CD14-positive monocyte (primary cell): Measurements from ENCODE around the gene CFL1. TPM values are rescaled to one million over a fixed set of nuclear protein-coding genes. Genes with fewer than 3 reads are reported as not detected.

Experiments
- DNase-seq, 3 donors: peaks; one replicate each; pipeline ENCODE4 v3.0.0-alpha.2; 2011 to 2022
- H2AFZ ChIP-seq: 2 replicates; pipeline ENCODE4 v1.6.0; 2012; ENCODE audit warnings: mild to moderate bottlenecking, low read depth, low read length, inconsistent platforms; ENCODE audit not compliant: insufficient read depth, poor library complexity, severe bottlenecking
- H3K27ac ChIP-seq, 2 donors: 1 replicate in 1 of 2; 2 replicates in 1 of 2; pipeline ENCODE4 v1.5.1; 2012 to 2013; ENCODE audit warnings: low read length in 2 of 2, control low read depth in 1 of 2, inconsistent platforms in 1 of 2, low read depth in 1 of 2, mild to moderate bottlenecking in 1 of 2
- H3K27me3 ChIP-seq, 2 donors: one replicate each; pipeline versions ENCODE4 v1.6.0 to v1.6.1; 2011 to 2013; ENCODE audit warnings: low read length in 2 of 2; ENCODE audit not compliant: control insufficient read depth in 2 of 2, insufficient read depth in 2 of 2
- H3K36me3 ChIP-seq, 2 donors: replicated peaks in 1 of 2; 1 replicate in 1 of 2; 2 replicates in 1 of 2; pipeline versions ENCODE4 v1.5.1 to v1.6.1; 2012 to 2013; ENCODE audit warnings: low read length in 2 of 2, control low read depth in 1 of 2, inconsistent platforms in 1 of 2, mild to moderate bottlenecking in 1 of 2; ENCODE audit not compliant: insufficient read depth in 2 of 2, control insufficient read depth in 1 of 2
- H3K4me1 ChIP-seq, 2 donors: 1 replicate in 1 of 2; 2 replicates in 1 of 2; pipeline versions ENCODE4 v1.5.1 to v1.6.1; 2012 to 2013; ENCODE audit warnings: low read length in 2 of 2, control low read depth in 1 of 2, inconsistent platforms in 1 of 2, mild to moderate bottlenecking in 1 of 2, moderate library complexity in 1 of 2; ENCODE audit not compliant: insufficient read depth in 2 of 2, control insufficient read depth in 1 of 2
- H3K4me2 ChIP-seq: replicated peaks from 2 replicates; pipeline ENCODE3; 2012; ENCODE audit warnings: low read length, moderate library complexity, mild to moderate bottlenecking; ENCODE audit not compliant: poor library complexity, severe bottlenecking; ENCODE audit errors: extremely low read depth
- H3K4me3 ChIP-seq, 3 experiments: fragments of 200-600 bp in 1 of 3; sonication (generic) in 1 of 3; replicated peaks in 1 of 3; 1 replicate in 2 of 3; 2 replicates in 1 of 3; pipeline ENCODE4 v1.5.1; 2011 to 2013; ENCODE audit warnings: low read length in 3 of 3, mild to moderate bottlenecking in 3 of 3, control low read depth in 2 of 3, low read depth in 2 of 3, inconsistent platforms in 1 of 3, moderate library complexity in 1 of 3
- H3K79me2 ChIP-seq: 2 replicates; pipeline ENCODE4 v1.6.0; 2012; ENCODE audit warnings: mild to moderate bottlenecking, control low read depth, inconsistent platforms, low read length, moderate library complexity; ENCODE audit not compliant: insufficient read depth
- H3K9ac ChIP-seq: 2 replicates; pipeline ENCODE4 v1.6.0; 2017; ENCODE audit warnings: low read length, mild to moderate bottlenecking; ENCODE audit not compliant: insufficient read depth, poor library complexity, severe bottlenecking
- H3K9me3 ChIP-seq, 2 donors: replicated peaks in 1 of 2; 1 replicate in 1 of 2; 2 replicates in 1 of 2; pipeline versions ENCODE4 v1.5.1 to v1.6.1; 2012 to 2013; ENCODE audit warnings: low read length in 2 of 2, control low read depth in 1 of 2; ENCODE audit not compliant: control insufficient read depth in 1 of 2, insufficient read depth in 1 of 2
- H4K20me1 ChIP-seq: 2 replicates; pipeline ENCODE4 v1.6.0; 2012; ENCODE audit warnings: mild to moderate bottlenecking, low read length, control low read depth, moderate library complexity; ENCODE audit not compliant: insufficient read depth
- H3K27ac Mint-ChIP-seq, 7 donors: one replicate each; pipeline ENCODE4 v1.8.0; 2020; ENCODE audit warnings: mild to moderate bottlenecking in 7 of 7, mixed read lengths in 7 of 7, moderate library complexity in 6 of 7, inconsistent platforms in 2 of 7
- H3K27me3 Mint-ChIP-seq, 3 donors: one replicate each; pipeline ENCODE4 v1.8.0; 2021 to 2022; ENCODE audit warnings: low read depth in 3 of 3, mild to moderate bottlenecking in 3 of 3, mixed read lengths in 3 of 3, moderate library complexity in 3 of 3, inconsistent platforms in 1 of 3
- H3K36me3 Mint-ChIP-seq, 2 donors: one replicate each; pipeline ENCODE4 v1.8.0; 2020; ENCODE audit warnings: mixed read lengths in 2 of 2, inconsistent platforms in 1 of 2, mild to moderate bottlenecking in 1 of 2
- H3K4me1 Mint-ChIP-seq: one replicate; pipeline ENCODE4 v1.8.0; 2020; ENCODE audit warnings: mild to moderate bottlenecking, mixed read lengths
- H3K4me3 Mint-ChIP-seq, 2 donors: one replicate each; pipeline ENCODE4 v1.8.0; 2020; ENCODE audit warnings: mild to moderate bottlenecking in 2 of 2, mixed read lengths in 2 of 2, moderate library complexity in 1 of 2
- H3K9me3 Mint-ChIP-seq, 7 donors: one replicate each; pipeline ENCODE4 v1.8.0; 2020 to 2022; ENCODE audit warnings: mixed read lengths in 7 of 7, mild to moderate bottlenecking in 6 of 7, moderate library complexity in 6 of 7, inconsistent platforms in 2 of 7
- CTCF ChIP-seq: fragments of 200-600 bp; IDR thresholded peaks from one replicate; pipeline ENCODE4 v1.8.0; 2022; ENCODE audit warnings: antibody characterized with exemption, mild to moderate bottlenecking
- WGBS: methylation state at CpG from one replicate; pipeline ENCODE4 v1.1.5; 2013; ENCODE audit warnings: missing lambda C conversion rate; ENCODE audit not compliant: insufficient coverage; 5-methylcytosine and 5-hydroxymethylcytosine counted together
- intact Hi-C, 2 donors: fragments of 100-400 bp; cut with micrococcal nuclease; formaldehyde crosslinking; loops; one replicate each; pipeline versions ENCODE4 v1.15.0 to v1.15.1; 2023
- polyA plus RNA-seq, 3 donors: library from polyadenylated mRNA; depleted of rRNA in 1 of 3; unstranded in 2 of 3; stranded (reverse) in 1 of 3; fragments of 300-500 nt in 2 of 3; fragments of >200 nt in 1 of 3; fragmentation: Illumina TruSeq in 2 of 3; gene quantifications; 1 replicate in 2 of 3; 2 replicates in 1 of 3; pipeline ENCODE4 v1.2.3, GENCODE V29; 2012 to 2021

Gene CFL1
- polyA plus RNA-seq, 3 donors: 1,281 to 2,233 (median 1,889) TPM

GRCh38 chr11:65899356-65900124, 41.6 kb upstream of the CFL1 start:
- peaks cover 0 to 5% of the 10 kb centered on the region in 2 donors for H3K36me3 ChIP-seq
- peak; percentile 77 to 88 (median 80) for DNase-seq
- H3K9ac ChIP-seq: peak overlapping the region; percentile 86
- Mint-ChIP-seq H3K27ac (peak overlapping the region; percentile 60 to 92 (median 90)), H3K36me3 (peaks cover 11 to 14% of the 10 kb centered on the region in 2 donors), H3K4me1 (peaks cover 16% of the 10 kb centered on the region), H3K27me3 (peaks cover 0 to 5% (median 4%) of the 10 kb centered on the region in 3 donors), H3K9me3 (no peaks in the 10 kb centered on the region), H3K4me3 (peak overlapping the region; percentile 85 to 86)
- H3K4me2 ChIP-seq: peak overlapping the region; percentile 96
- peaks cover 24 to 31% of the 10 kb centered on the region in 2 donors for H3K4me1 ChIP-seq
- peaks cover 11% of the 10 kb centered on the region for H3K79me2 ChIP-seq
- WGBS: 3% methylated on average over 71 of the region's 78 CpGs
- peak overlapping the region; percentile 36 to 84 for H3K27ac ChIP-seq
- intact Hi-C loops: loop anchor here in 1 of 2 donors (1.0 to 2.0 kb wide), 2 partner anchors 9 to 19 kb away; partner anchors contain the start of genes C11orf68, CCDC85B and DRAP1
- peak overlapping the region; percentile 60 to 92 (median 85) for H3K4me3 ChIP-seq
- no peaks in the 10 kb centered on the region for H3K27me3 ChIP-seq
- no peak overlapping the region for H2AFZ ChIP-seq
- no peak for TF ChIP-seq CTCF
- peaks cover 5% of the 10 kb centered on the region for H4K20me1 ChIP-seq
- no peaks in the 10 kb centered on the region for H3K9me3 ChIP-seq

- Histone ChIP-seq H3K4me1 (peaks cover 31 to 39% of the 10 kb centered on the region in 2 donors), H3K27me3 (no peaks in the 10 kb centered on the region), H3K4me2 (peak overlapping the region; percentile 96), H3K4me3 (peak overlapping the region; percentile 60 to 92 (median 85)), H4K20me1 (peaks cover 5% of the 10 kb centered on the region), H3K27ac (peak overlapping the region in 1 of 2 donors; percentile 84), H2AFZ (no peak overlapping the region), H3K9me3 (no peaks in the 10 kb centered on the region), H3K79me2 (peaks cover 11% of the 10 kb centered on the region), H3K36me3 (peaks cover 0 to 5% of the 10 kb centered on the region in 2 donors), H3K9ac (peak overlapping the region; percentile 86)
- peaks cover 0 to 3% (median 3%) of the 10 kb centered on the region in 3 donors for H3K27me3 Mint-ChIP-seq
- peaks cover 11 to 14% of the 10 kb centered on the region in 2 donors for H3K36me3 Mint-ChIP-seq
- H3K4me1 Mint-ChIP-seq: peaks cover 23% of the 10 kb centered on the region
- intact Hi-C loops: no loop called here
- H3K9me3 Mint-ChIP-seq: no peaks in the 10 kb centered on the region
- peak overlapping the region; percentile 74 to 95 (median 81) for H3K27ac Mint-ChIP-seq
- no peak for DNase-seq
- peak overlapping the region; percentile 84 to 86 for H3K4me3 Mint-ChIP-seq
- TF ChIP-seq CTCF: no peak
- 16% methylated on average over 24 of the region's 28 CpGs for WGBS
These were observed 40.8 kb upstream of the CFL1 start for GRCh38 chr11:65898656-65899355.
